Fibroblast of skin of right biceps (primary cell): ENCODE data around the gene NDRG2.
"Not testable (repeated sequence)": the region's sequence is repeated elsewhere in the genome, so short reads cannot be mapped to it uniquely, and the experiment has no call there.

ENCODE experiments used
- DNase-seq: peaks from one replicate; pipeline ENCODE4 v3.0.0-alpha.2; 2013

NDRG2 gene

DNA sequence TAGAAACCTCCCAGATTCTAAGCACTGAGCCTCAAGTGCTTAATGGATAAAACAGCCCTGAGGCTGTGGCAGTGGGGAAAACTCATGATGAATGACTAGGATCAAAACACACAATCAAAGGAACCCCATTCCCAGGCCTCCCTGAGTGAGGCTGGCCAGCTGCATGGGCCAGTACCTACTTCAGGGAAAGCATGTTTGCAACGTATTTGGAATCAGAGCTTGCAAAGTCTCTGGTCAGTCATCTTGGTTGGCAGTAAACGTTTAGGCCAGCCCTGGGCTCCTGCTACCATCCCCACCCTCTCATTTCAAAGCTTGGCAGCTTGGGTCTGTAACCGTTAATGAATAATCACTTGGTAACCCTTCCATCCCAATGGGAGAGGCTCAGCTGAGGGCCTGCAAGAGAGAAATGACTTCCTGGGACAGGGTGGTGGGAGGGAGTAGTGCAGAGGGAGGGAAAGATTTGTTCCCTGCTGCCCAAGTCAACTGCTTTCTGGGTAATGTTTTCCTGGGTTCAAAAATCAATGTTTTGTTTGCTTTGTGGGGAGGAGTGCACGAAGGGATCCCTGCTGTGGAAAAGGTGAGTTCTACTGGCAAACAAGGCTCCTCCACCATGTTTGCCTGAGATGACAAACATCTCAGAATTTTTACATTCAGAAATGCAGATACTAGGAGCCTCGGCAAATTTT is 30.7 kb upstream of the NDRG2 start:
- no peak for DNase-seq

DNA sequence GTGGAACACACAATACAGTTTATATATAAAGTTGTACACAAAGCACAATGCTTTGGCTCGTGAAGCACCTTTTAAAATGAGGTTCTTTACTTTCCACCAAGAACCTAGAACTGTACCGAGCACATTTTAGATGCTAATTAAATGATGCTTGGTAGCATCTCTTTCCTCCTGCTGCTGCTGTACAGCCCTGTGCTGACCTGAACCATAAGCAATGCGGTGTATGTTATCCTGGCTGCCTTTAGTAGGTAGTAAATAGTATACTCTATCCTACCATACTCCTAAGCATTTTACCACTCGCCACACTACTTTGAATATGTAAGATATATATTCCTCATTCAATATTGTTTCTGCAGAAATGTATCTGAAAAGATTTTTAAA is 29.9 kb upstream of the NDRG2 start:
- no peak for DNase-seq

DNA sequence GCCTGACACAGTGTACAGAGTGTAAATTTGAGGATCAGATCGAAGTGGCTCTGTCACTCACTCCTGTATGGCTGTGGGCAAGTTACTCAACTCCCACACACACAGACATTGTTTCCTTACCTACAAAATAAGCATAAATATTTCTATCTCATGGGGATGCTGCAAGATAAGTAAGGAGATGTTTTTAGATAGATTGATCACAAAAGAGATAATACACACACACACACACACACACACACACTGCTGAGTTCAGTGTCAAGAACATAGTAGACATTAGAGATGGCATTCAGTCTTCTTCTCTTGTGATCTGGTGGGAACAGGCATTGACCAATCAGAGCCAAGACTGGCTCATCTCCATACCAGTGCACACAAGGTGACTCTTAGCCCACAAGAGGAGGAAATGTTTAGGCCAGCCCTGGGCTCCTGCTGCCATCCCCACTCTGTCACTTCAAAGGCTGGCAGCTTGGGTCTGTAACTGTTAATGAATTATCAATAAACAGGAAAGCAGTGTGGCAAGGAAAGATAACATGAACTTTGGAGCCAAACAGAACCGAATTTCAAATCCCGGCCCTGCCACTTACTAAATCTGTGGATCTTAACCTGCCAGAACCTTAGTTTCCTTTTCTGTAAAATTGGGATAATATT is 29.4 kb upstream of the NDRG2 start:
- no peak for DNase-seq

DNA sequence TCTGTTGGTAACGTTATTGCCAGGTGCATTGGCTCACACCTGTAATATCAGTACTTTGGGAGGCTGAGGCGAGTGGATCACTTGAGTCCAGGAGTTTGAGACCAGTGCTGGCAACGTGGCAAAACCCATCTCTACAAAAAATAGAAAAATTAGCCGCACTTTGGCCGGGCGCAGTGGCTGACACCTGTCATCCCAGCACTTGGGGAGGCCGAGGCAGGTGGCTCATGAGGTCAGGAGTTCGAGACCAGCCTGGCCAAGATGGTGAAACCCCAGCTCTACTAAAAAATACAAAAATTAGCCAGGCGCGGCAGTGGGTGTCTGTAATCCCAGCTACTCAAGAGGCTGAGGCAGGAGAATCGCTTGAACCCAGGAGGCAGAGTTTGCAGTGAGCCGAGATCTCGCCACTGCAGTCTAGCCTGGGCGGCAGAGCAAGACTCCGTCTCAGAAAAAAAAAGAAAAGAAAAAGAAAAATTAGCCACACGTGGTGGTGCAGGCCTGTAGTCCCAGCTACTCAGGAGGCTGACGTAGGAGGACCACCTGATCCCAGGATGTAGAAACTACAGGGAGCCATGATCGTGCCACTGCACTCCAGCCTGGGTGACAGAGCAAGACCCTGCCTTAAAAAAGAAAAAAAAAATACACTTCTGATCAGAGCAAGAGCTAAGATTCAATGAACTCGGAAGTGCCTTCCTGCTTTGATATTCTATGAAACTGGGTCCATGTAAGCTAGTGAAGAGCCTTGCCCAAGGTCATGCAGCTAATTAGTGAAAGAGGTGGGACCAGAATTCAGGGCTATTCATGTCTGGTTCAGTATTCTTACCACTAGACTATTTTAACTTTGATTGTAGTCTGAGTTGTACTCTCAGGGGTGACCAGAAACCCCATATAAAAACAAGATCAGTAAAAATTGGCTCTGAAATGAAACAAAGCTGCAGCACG is 28.6 kb upstream of the NDRG2 start:
- DNase-seq, result no peak

DNA sequence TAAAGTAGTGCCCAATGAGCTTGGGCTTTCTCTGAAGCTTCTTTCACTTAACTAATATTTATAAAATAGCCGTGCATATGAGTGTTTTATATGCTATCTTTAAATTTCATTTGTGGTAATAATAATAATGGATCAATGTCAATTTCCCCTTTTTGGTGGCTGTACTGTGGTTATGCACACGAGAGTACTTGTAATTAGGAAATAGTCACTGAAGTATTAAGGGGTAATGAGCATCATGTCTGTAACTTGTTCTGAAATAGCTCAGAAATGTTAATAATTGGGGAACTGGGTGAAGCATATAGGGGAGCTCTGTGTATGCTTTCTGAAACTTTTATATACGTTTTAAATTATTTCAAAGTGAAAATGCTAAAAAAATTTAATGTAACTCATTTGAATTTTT is 25.7 kb upstream of the NDRG2 start:
- no peak for DNase-seq

DNA sequence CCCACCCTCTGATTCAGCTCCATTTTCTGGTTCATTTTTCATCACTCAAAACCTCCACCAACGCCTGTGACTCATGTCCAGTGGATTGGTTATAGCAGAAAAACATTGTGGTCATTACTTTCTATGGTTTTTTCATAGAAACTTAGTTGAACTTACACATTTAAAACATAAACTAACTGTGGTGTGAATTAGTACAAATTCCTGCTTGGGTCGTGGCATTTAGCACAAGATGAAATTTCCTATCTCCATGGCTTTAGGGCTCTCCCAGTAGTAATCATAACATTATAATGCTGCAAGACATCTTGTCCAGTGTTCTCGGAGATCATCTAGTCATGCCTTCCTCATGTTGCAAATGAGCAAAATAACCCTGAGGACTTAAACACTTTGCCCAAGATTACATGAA is 24.4 kb upstream of the NDRG2 start:
- DNase-seq, result peak; percentile 58

DNA sequence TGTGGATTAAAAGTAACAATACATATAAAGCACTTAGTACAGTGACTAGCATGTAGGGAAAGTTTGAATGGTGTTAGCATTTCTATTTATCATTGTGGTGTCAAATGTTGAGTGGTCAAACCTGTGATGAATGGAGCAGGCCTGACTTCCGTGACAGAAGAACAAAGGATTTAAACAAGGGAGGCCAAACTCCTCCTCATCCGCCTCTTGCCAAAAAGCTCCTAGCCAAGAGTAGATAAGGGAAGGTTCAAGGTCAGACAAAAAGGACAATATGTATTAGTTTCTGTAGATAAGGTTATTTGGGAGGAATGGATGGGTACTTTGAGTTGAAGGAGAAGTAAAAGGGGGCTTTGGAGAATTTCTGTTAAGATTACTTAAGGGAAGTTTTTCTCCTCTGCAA is 23.8 kb upstream of the NDRG2 start:
- DNase-seq, result no peak

DNA sequence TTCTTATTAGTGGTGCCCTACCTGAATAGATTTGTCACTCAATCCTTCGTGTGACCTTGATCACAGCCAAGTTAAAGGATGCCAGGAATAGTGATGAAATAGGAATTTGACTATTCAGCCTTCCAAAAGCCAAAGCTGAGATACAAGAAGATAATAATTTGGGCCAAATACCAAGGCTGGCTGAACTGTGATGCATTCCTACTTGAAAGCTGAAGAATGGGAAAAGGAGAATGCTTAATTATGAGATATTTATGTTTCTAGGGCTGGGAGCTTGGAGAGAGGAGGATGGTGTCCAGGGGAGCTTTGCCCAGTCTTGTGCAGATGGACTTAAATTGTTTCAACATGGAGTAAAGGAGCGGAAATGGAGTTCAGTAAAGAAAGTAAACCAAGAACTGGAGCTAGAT is 22.5 kb upstream of the NDRG2 start:
- peak; percentile 54 for DNase-seq

DNA sequence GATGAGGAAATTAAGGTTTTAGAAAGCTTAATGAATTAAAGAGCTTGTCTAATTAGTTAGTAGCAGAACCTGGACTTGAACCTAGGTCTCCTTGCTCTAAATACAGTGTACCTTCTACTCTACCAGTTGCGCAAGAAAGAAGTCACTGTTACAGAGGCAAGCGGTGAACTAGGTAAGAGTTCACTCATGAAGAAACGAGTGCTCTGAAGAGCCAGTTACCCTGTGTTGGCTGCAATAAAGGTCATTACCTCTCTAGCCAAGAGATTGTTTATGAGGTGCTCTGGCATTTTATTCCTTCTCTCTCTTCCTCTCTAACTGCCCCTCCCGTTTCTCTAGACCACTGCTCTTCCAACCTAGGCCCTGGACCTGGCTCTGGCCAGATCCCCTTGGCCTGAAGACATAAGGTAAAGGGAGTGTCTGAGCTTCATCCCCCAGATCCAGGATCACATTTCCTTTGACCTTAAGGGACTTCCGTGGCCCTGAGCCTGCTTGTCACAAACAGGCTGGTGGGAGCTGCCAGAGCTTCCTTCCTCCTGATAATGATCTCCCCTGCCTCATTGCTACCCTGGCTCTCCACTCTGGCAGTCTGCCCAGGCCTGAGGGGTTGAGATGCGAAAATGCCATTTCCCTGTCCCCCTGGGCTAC is 19.2 kb upstream of the NDRG2 start:
- DNase-seq, result no peak

DNA sequence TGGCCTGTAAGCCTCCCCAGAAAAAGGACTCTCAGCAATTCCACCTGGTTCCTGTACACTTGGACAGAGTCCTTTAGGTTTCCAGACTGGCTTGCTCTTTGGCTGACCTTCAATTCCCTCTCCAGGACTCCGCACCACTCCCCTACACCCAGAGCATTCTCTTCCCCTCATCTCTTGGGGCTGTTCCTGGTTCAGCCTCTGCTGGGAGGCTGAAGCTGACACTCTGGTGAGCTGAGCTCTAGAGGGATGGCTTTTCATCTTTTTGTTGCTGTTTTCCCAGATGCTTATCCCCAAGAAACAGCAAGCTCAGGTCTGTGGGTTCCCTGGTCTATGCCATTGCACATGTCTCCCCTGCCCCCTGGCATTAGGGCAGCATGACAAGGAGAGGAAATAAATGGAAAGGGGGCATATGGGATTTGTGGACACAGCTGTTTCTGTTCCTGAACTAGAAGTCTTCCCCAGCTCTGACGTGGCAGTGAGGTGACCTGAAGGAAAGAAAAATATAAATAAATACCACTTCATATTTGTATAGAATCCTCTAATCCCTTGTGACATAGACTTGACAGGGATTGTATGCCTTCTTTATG is 18.6 kb upstream of the NDRG2 start:
- no peak for DNase-seq

DNA sequence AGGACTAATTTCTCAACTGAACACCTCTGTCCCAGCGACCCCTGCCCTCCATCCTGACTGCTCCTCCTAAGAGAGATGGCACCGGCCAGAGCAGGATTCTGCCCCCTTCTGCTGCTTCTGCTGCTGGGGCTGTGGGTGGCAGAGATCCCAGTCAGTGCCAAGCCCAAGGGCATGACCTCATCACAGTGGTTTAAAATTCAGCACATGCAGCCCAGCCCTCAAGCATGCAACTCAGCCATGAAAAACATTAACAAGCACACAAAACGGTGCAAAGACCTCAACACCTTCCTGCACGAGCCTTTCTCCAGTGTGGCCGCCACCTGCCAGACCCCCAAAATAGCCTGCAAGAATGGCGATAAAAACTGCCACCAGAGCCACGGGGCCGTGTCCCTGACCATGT is 18.1 kb upstream of the NDRG2 start:
- DNase-seq, result no peak

DNA sequence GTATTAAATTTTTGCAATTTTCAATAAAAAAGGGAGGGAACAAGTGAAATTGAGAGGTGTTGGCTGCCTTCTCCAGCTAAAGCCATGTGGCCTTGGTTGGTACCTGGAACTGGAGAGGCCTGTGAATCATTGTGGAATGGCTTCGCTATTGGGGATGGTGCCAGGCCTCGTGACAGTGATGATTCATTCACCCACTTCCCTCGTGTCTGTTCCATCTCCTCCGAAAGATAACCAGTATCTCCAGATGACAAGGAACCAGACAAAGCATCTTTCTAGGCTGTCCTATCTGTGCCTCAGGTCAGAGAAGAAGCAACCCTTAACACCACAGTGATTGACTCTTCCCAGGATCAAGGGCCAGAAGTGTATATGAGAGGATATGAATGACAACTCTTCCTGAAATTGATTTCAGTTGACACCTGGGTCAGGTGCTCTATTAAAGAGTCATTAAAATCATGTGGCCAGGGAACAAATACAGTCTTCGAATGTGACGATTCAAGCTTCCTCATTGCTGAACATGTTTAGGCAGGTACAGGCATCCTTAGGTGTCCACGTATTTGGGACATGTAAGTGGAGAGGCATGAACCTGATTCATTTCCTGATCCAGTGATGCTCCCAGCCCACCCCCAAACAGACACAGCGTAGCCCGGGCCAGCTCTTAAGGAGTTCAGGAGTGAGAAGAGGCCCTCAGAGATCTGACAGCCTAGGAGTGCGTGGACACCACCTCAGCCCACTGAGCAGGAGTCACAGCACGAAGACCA is 17.0 kb upstream of the NDRG2 start, which contains the start of gene RNASE7:
Gene RNASE7, plus strand, starts transcription at position 687 of the 758 bp plus-strand sequence. CDS start 631 bp downstream, outside the sequence.
- peak; percentile 33 for DNase-seq

DNA sequence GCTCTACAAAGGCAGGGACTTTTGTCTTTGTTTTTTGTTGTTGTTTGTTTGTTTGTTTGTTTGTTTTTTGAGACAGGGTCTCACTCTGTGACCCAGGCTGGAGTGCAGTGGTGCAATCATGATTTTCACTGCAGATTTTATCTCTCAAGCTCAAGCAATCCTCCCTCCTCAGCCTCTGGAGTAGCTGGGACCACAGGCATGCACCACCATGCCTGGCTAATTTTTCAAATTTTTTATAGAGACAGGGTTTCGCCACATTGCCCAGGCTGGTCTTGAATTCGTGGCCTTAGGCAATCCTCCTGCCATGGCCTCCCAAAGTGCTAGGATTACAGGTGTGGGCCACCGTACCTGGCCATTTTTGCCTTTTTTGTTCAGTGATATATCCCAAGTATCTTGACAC is 16.1 kb upstream of the NDRG2 start:
- DNase-seq, result not testable (repeated sequence)

DNA sequence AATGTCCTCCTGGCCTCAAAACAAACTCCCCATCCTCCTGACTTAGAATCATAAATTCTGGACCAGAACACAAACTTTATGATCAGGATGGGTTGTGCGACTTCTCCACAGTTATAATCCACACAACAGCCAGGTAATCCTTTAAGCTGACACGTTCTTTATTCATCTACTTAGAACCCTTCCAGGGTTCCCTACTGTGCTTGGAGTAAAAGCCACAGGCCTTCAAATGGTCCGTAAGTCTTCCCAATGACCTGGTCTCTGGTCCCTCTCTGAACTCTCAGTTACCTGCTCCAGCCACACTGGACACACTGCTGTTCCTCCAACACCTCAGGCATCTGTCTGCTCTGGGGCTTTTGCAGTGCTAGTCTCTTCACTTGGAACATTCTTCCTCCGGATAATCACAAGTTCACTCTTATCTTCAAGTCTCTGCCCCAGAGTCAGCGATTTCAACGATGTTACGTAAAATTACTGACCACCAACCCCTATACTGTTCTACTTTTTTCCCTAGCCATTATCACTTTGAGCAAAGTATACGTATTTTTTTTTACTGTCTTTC is 15.6 kb upstream of the NDRG2 start:
- no peak for DNase-seq

DNA sequence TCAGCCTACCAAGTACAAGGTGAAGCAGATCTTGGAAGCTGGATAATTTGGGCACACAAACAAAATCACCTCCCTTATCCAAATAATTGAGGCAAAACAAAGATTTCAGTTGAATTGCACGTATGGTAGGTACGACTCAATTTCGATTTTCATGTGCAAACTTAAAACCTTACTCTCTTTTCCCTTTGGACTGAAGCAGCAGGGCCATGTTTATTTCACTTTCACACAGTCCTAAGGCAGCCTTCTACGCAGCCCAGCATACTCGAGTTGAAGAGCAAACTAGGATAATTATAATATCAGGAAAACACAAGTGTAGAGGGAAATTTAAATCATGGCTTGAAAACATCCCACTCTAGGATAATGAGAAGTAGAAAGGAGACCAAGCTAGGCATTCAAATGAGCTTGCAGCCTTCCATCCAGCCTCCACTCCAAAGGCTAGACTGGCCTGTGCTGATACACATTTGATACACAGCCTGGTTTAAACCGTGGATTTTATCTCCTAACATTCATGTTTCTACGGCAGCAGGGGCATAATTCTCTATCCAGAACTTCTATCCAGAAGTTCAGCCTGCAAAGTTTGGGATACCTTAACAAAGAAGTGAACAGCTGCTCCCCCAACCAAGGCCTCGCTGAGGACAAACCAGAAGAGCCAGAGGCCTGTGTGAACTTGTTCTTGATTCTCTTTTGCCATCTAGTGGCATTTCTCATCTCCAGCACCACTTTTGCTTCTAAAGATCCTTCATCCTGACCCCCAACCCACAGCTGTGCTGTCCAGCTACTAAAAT is 14.9 kb upstream of the NDRG2 start:
- DNase-seq, result peak; percentile 62

DNA sequence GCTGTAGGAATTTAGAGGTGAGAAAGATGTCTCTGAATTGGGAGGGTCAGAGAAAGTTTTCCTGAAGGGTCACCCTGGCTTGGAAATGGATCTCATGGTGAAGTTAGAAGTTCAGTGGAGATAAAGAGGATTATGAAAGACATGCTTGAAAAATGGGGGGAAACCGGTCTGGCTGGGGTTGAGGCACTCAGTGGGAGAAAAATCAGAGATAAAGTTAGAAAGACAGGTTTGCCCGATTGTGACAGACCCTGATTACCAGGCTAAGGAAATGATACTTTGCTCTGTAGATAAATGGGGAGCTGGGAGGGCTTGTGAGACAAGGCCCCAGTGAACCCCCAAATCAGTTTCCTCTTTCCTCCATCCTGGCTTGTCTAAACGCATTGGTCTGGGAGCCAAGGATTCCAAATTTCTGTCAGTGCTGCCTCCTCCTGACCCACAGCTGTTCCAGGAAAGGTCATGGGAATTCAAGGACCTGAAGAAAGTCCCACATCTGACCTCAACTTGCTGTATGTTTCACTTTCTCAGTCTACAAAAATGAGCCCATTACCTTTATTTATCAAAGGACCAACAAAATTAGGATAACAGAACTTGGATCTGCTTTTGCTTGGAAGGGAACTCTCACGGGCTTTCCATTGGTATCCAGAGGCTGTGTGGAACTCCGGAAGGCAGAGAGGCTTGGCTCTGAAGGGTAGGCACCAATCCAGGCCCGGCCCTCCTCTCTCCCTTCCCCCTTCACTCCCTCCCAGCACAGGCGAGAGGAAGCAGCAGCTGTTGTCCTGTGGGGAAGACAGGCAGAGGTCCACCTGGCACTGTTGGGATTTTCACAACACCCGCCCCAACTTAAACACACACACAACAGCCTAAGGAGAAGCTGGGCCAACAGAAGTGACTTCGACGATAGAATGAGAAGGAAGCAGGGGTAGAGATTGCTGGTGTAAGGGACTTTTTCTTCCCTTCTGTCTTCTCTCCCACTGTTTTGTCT is 13.9 kb upstream of the NDRG2 start:
- DNase-seq, result peak; percentile 24

DNA sequence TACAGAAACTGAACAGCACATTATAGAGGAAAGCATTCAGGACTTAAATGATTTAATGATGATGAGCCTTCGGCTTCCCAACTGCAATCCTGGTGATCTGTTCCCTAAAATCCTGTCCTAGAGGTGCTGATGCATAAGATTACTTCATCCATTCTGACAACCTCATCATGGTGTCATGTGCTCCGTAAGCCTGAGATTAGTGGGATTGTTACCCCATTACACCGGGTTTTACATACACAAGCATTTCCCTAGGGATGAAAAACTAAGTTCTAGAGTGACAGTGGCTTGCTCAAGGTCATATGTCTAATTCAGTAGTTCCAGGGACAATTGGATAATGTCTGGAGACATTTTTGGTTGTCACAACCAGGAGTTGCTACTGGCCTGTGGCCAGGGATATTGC is 12.3 kb upstream of the NDRG2 start:
- DNase-seq, result no peak

DNA sequence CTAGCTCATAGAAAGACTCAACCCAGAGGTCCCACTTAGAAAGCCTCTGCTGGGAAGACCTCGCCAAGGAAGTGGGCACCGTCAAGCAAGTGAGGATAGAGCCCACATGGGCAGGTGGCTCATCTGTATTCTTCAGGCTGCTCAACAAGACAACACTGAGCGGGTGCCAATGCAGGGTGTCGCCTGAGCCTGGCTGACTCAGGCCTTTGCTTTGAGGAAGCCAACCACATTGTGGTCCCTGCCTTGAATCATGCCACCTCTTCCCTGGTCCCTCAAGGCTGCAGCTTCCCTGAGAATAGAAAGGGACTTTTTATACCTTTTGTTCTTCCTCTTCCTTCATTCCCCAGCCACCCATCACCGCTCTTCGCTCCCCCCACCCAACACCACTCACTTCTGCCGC is 11.9 kb upstream of the NDRG2 start:
- DNase-seq, result no peak

DNA sequence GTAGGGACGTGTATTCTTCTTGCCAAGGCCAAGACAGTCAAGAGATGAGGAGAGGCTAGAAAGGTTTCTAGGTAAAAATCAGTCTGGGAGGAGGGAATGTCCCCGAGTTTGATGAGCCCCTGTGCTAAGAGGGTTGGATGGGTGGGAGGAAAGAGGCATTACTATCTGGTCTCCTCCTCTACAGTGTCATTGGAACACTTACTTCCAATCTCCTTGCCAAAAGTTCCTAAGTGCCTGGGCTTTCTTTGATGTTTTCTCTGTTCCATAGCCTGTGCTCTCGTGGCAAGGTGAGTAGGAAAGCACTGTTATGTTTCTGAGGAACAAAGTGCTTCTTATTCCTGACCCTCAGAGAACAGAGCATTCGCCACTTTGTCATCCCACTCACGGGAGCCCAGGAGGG is 9.8 kb upstream of the NDRG2 start, which contains the start of gene RNASE13:
Gene RNASE13, minus strand, starts transcription at position 101 of the 400 bp plus-strand sequence. CDS start 519 bp downstream, outside the sequence.
- no peak for DNase-seq
